D341Med (cell line): ENCODE results near the gene CBX2.
A peak's percentile ranks its signal among the peaks of the same experiment; 100 is the strongest.
"Not testable (repeated sequence)": the region's sequence is repeated elsewhere in the genome, so short reads cannot be mapped to it uniquely, and the experiment has no call there.

Experiments used
- DNase-seq: peaks from one replicate; pipeline ENCODE4 v3.0.0; 2012; ENCODE audit warnings: low spot score

CBX2 gene

GRCh38 chr17:79742951-79743476 lies 34.9 kb upstream of the CBX2 start:
- DNase-seq, result no peak

- no peak for DNase-seq
These were observed 34.3 kb upstream of the CBX2 start for GRCh38 chr17:79743614-79744013.

GRCh38 chr17:79745641-79746105 lies 32.3 kb upstream of the CBX2 start:
- no peak for DNase-seq

GRCh38 chr17:79746889-79747507 lies 30.9 kb upstream of the CBX2 start:
- no peak for DNase-seq

- peak; percentile 62 for DNase-seq
These were observed 30.2 kb upstream of the CBX2 start for GRCh38 chr17:79747508-79748294.

GRCh38 chr17:79748295-79749099 lies 29.5 kb upstream of the CBX2 start:
- no peak for DNase-seq

- DNase-seq, result no peak
These were observed 28.7 kb upstream of the CBX2 start for GRCh38 chr17:79749156-79749815.

- DNase-seq, result no peak
These were observed 28.0 kb upstream of the CBX2 start for GRCh38 chr17:79749958-79750357.

GRCh38 chr17:79750650-79751545 lies 27.1 kb upstream of the CBX2 start:
- no peak for DNase-seq

- DNase-seq, result no peak
These were observed 25.8 kb upstream of the CBX2 start for GRCh38 chr17:79752175-79752574.

- DNase-seq, result no peak
These were observed 23.6 kb upstream of the CBX2 start for GRCh38 chr17:79754370-79754769.

GRCh38 chr17:79754903-79755302 lies 23.0 kb upstream of the CBX2 start:
- DNase-seq, result not testable (repeated sequence)

GRCh38 chr17:79755591-79755990 lies 22.4 kb upstream of the CBX2 start:
- DNase-seq, result no peak

GRCh38 chr17:79757140-79757745 lies 20.7 kb upstream of the CBX2 start:
- no peak for DNase-seq

GRCh38 chr17:79758271-79758670 lies 19.7 kb upstream of the CBX2 start:
- no peak for DNase-seq

GRCh38 chr17:79760197-79760906 lies 17.6 kb upstream of the CBX2 start:
- DNase-seq, result no peak

- no peak for DNase-seq
These were observed 15.9 kb upstream of the CBX2 start for GRCh38 chr17:79761894-79762589.

GRCh38 chr17:79765708-79766107 lies 12.2 kb upstream of the CBX2 start:
- no peak for DNase-seq
